A673 (cell line): ENCODE results near the gene SYT7.

Source experiments
- CTCF ChIP-seq: fragments of 300-800, 200-600 bp; sonication (generic); conservative IDR thresholded peaks from 2 replicates; pipeline ENCODE4 v1.5.1; 2017; ENCODE audit warnings: low read depth, mild to moderate bottlenecking, antibody characterized with exemption, low read length, moderate library complexity, mixed read lengths
- EZH2 ChIP-seq: fragments of 200-600 bp; sonication (generic); IDR thresholded peaks from 2 replicates; pipeline ENCODE4 v1.6.1; 2017; ENCODE audit warnings: borderline replicate concordance, low read depth, mild to moderate bottlenecking, mixed read lengths, antibody characterized with exemption, low read length; ENCODE audit not compliant: poor library complexity, severe bottlenecking

- TF ChIP-seq CTCF (no peak), EZH2 (no peak)
These were observed 43.5 kb downstream of the SYT7 start for GRCh38 chr11:61537326-61537725.
